Measurements from ENCODE around the gene LAMC1.

DNA sequence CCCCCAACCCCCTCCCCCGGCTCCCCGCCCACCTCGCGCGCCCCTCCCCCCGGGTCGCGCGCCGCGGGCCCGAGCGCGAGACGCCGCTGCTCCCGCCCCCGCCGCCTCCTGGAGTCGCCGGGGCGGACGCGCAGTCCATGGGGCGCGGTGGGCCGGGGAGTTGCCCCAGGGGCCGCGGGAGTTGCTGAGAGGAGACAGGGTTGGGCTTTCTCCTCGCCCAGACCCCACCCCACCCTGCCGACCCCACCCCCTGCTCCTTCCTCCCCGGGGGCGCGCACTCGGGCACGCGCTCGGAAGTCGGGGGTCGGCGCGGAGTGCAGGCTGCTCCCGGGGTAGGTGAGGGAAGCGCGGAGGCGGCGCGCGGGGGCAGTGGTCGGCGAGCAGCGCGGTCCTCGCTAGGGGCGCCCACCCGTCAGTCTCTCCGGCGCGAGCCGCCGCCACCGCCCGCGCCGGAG is at the start of gene LAMC1:
- TF ChIP-seq EP300 (IDR thresholded peaks at IDR 0.05): peak in 1 of 2 donors; percentile 34
- TF ChIP-seq, protein P1, sequence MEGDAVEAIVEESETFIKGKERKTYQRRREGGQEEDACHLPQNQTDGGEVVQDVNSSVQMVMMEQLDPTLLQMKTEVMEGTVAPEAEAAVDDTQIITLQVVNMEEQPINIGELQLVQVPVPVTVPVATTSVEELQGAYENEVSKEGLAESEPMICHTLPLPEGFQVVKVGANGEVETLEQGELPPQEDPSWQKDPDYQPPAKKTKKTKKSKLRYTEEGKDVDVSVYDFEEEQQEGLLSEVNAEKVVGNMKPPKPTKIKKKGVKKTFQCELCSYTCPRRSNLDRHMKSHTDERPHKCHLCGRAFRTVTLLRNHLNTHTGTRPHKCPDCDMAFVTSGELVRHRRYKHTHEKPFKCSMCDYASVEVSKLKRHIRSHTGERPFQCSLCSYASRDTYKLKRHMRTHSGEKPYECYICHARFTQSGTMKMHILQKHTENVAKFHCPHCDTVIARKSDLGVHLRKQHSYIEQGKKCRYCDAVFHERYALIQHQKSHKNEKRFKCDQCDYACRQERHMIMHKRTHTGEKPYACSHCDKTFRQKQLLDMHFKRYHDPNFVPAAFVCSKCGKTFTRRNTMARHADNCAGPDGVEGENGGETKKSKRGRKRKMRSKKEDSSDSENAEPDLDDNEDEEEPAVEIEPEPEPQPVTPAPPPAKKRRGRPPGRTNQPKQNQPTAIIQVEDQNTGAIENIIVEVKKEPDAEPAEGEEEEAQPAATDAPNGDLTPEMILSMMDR (IDR thresholded peaks at IDR 0.05): no peak

Measured in tibial nerve (tissue), 4 donors.